ENCODE measurements around the gene DCLRE1C. TPM values are rescaled to one million over a fixed set of nuclear protein-coding genes. Genes with fewer than 3 reads are reported as not detected.
A peak's percentile ranks its signal among the peaks of the same experiment; 100 is the strongest.

Gene DCLRE1C
- total RNA-seq, 1 donor from 2014 or later = 15.0 TPM

DNA sequence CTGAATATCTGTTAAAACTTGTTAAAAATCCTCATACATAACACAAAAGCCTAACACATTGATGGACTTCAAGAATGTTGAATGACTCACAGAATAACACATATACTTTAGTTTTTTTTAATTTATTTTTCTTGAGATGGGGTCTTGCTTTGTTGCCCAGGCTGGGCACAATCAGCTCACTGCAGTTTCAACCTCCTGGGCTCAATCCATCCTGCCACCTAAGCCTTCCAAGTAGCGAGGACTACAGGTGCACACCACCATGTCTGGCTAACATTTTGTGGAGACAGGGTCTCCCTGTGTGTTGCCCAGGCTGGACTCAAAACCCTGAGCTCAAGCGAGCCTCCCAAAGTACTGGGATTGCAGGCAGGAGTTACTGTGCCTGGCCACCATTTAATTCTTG, 47.1 kb downstream of the DCLRE1C start:
- Mint-ChIP-seq H3K27ac (no peak overlapping the region), H3K27me3 (no peaks in the 10 kb centered on the region), H3K4me3 (no peak overlapping the region), H3K36me3 (peaks cover 71% of the 10 kb centered on the region), H3K9me3 (peaks cover 4% of the 10 kb centered on the region), H3K4me1 (ENCODE audit: unreplicated experiment) (no peaks in the 10 kb centered on the region)
- no peak for DNase-seq (ENCODE audit: extremely low spot score, unreplicated experiment)
- TF ChIP-seq, protein P1, sequence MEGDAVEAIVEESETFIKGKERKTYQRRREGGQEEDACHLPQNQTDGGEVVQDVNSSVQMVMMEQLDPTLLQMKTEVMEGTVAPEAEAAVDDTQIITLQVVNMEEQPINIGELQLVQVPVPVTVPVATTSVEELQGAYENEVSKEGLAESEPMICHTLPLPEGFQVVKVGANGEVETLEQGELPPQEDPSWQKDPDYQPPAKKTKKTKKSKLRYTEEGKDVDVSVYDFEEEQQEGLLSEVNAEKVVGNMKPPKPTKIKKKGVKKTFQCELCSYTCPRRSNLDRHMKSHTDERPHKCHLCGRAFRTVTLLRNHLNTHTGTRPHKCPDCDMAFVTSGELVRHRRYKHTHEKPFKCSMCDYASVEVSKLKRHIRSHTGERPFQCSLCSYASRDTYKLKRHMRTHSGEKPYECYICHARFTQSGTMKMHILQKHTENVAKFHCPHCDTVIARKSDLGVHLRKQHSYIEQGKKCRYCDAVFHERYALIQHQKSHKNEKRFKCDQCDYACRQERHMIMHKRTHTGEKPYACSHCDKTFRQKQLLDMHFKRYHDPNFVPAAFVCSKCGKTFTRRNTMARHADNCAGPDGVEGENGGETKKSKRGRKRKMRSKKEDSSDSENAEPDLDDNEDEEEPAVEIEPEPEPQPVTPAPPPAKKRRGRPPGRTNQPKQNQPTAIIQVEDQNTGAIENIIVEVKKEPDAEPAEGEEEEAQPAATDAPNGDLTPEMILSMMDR (conservative IDR thresholded peaks at IDR 0.05) = no peak

DNA sequence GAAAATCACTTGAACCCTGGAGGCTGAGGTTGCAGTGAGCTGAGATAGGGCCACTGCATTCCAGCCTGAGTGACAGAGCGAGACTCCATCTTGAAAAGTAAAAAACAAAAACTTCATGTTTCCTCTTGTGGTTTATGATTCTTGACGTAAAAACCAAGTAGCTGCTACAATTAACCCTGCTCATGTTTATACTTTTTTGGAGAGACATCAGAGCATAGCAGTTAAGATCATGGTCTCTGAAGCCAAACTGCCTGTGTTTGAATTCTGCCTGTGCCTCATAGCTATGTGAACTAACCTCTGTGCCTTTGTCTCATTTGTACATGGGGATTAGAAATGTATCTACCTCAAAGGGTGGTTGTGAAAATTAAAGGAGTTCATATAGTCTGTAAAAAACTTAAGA, 48.0 kb downstream of the DCLRE1C start:
- Mint-ChIP-seq H3K27ac (no peak overlapping the region), H3K36me3 (peaks cover 62% of the 10 kb centered on the region)

DNA sequence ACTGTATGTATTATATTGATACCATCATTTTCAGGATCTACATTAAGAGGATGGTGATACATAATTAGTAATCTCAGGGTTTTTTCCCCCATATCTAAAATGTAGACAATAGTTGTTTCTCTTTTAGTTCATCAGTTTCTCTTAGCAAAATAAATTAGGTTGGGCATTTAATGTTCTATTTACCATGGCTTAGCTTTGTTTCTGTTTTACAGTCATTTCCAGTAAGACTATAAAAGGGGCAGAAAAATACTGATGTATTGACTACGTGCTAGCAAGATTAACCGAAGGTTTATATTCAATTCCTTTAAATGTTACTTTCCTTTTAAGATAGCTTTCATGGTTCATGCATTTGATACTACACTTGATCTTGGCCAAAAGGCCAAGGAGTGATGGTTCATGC, 49.0 kb downstream of the DCLRE1C start:
- Mint-ChIP-seq H3K27ac (no peak overlapping the region), H3K27me3 (no peaks in the 10 kb centered on the region), H3K4me1 (ENCODE audit: unreplicated experiment) (no peaks in the 10 kb centered on the region), H3K9me3 (peaks cover 4% of the 10 kb centered on the region), H3K36me3 (peaks cover 52% of the 10 kb centered on the region), H3K4me3 (no peak overlapping the region)
- DNase-seq (ENCODE audit: extremely low spot score, unreplicated experiment) = no peak
- TF ChIP-seq, protein P1 (conservative IDR thresholded peaks at IDR 0.05) = no peak

More for the DNA sequence above, 48.0 kb downstream of the DCLRE1C start:
- H3K4me1 Mint-ChIP-seq (ENCODE audit: unreplicated experiment) = no peaks in the 10 kb centered on the region
- no peak for DNase-seq (ENCODE audit: extremely low spot score, unreplicated experiment)
- no peak overlapping the region for H3K4me3 Mint-ChIP-seq
- no peaks in the 10 kb centered on the region for H3K27me3 Mint-ChIP-seq
- peaks cover 4% of the 10 kb centered on the region for H3K9me3 Mint-ChIP-seq
- TF ChIP-seq, protein P1 (conservative IDR thresholded peaks at IDR 0.05) = no peak

DNA sequence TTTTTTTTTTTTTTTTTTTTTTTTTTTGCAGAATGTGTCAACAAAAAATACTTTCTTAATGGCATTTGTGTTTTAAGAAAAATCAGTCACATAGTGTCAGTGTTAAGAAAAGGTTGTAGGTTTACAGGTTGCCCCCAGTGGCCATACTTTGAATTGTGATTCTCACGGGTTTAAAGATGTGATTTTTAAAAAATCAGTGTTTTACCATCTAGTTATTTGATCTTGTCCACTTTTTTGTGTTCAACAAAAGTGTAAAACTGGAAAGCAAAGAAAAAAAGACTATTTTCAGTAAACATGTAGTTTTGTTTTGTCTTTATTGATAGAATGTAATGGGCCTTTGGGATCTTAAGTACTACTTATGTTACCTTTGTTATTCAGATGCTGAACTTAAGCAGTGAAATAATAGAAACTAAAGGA, 49.6 kb downstream of the DCLRE1C start:
- TF ChIP-seq, protein P1 (conservative IDR thresholded peaks at IDR 0.05) = peak; percentile 81
- Mint-ChIP-seq H3K4me3 (no peak overlapping the region), H3K4me1 (ENCODE audit: unreplicated experiment) (no peaks in the 10 kb centered on the region), H3K27me3 (no peaks in the 10 kb centered on the region), H3K36me3 (peaks cover 55% of the 10 kb centered on the region), H3K9me3 (peaks cover 4% of the 10 kb centered on the region), H3K27ac (no peak overlapping the region)
- DNase-seq (ENCODE audit: extremely low spot score, unreplicated experiment) = no peak

DNA sequence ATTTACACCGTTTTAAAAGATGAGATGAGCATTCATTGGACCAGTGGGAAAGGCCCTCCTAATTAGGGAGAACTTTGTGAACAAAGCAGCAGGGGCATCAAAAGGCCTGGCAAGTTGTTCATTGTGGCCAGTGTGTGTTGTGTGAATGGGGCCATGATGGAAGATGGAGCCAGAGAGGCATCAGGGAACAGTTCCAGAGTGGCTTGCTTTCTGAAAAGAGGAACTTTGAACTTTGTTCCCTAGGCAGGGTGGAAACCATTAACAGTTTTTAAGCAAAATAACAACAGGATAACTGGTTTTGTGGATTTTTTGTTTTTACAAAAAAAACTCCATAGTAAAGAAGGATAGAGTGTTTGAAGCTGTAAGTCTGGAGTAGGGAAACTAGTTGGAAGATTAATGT, 62.7 kb downstream of the DCLRE1C start:
- H3K36me3 Mint-ChIP-seq = peaks cover 16% of the 10 kb centered on the region
- H3K4me3 Mint-ChIP-seq = no peak overlapping the region
- no peaks in the 10 kb centered on the region for H3K9me3 Mint-ChIP-seq
- DNase-seq (ENCODE audit: extremely low spot score, unreplicated experiment) = no peak
- H3K27me3 Mint-ChIP-seq = no peaks in the 10 kb centered on the region
- H3K27ac Mint-ChIP-seq = no peak overlapping the region
- TF ChIP-seq, protein P1 (conservative IDR thresholded peaks at IDR 0.05) = no peak
- H3K4me1 Mint-ChIP-seq (ENCODE audit: unreplicated experiment) = peaks cover 4% of the 10 kb centered on the region

DNA sequence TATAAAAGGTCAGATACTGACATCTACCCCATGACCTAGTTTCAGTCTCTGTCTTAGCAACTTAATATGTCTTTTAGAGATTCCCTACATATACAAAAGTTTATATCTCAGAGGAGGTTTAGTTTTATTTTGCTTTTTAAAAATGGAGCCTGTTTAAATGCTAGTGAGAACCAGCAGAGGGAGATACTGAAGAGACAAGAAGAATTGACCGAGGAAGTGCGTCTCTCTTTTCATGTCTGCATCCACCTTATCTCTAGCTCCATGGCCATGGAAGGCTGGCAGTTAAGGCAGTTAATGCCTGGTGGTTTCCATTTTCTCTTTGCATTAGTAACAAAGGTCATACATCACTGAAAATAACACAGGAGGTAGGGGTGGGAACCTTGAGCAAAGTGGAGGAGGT, 64.6 kb downstream of the DCLRE1C start:
- Mint-ChIP-seq H3K9me3 (no peaks in the 10 kb centered on the region), H3K27me3 (no peaks in the 10 kb centered on the region), H3K4me1 (ENCODE audit: unreplicated experiment) (peaks cover 4% of the 10 kb centered on the region), H3K4me3 (no peak overlapping the region), H3K36me3 (peaks cover 16% of the 10 kb centered on the region), H3K27ac (no peak overlapping the region)
- no peak for DNase-seq (ENCODE audit: extremely low spot score, unreplicated experiment)
- TF ChIP-seq, protein P1 (conservative IDR thresholded peaks at IDR 0.05) = peak; percentile 59

Measured in type B pancreatic cell (in vitro differentiated cells).